GM18907 (cell line): ENCODE data around the gene ACSL6.
"Not testable (repeated sequence)": the region's sequence is repeated elsewhere in the genome, so short reads cannot be mapped to it uniquely, and the experiment has no call there.

Experiments used
- ATAC-seq: cut with Tn5 transposase; IDR thresholded peaks from one replicate; pipeline ENCODE4 v1.9.1; 2021; ENCODE audit warnings: mild to moderate bottlenecking, moderate library complexity; ENCODE audit not compliant: unreplicated experiment

The ACSL6 gene

GRCh38 chr5:131947445-131947844, 64.0 kb downstream of the ACSL6 start:
- no peak for ATAC-seq

DNA sequence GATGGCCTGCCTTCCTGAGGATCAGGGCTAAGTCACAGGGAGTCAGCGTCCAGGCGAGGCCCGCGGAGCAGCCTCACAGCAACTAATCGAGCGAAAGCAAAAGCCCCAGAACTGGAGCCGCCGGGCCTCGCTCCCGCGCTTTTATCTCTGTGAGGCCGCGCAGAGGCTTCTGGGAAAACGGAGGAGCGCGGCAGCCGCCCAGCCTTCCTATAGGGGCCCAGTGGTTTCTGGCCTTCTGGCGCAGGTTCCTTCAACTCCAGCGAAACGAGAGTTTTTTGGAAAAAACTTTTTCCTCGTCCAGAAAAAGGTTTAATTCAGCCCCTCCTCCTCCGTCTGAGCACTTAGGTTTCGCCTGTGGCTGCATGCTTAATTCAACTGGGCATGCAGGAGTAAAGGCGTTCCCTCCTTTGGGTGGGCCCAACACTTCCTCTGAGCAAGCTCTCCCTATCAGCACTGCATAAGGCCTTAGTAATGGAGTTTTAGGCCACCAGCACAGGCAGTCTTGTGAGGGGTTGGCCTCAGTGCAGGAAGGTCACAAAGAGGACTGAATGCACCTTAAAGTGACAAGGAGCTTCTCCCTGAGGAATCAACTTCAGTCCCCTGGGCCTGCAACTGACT, 65.8 kb downstream of the ACSL6 start, which contains the start of gene MEIKIN:
Gene MEIKIN, minus strand, starts transcription at position 113 of the 618 bp plus-strand sequence. CDS start 158 bp downstream, outside the sequence.
- no peak for ATAC-seq

DNA sequence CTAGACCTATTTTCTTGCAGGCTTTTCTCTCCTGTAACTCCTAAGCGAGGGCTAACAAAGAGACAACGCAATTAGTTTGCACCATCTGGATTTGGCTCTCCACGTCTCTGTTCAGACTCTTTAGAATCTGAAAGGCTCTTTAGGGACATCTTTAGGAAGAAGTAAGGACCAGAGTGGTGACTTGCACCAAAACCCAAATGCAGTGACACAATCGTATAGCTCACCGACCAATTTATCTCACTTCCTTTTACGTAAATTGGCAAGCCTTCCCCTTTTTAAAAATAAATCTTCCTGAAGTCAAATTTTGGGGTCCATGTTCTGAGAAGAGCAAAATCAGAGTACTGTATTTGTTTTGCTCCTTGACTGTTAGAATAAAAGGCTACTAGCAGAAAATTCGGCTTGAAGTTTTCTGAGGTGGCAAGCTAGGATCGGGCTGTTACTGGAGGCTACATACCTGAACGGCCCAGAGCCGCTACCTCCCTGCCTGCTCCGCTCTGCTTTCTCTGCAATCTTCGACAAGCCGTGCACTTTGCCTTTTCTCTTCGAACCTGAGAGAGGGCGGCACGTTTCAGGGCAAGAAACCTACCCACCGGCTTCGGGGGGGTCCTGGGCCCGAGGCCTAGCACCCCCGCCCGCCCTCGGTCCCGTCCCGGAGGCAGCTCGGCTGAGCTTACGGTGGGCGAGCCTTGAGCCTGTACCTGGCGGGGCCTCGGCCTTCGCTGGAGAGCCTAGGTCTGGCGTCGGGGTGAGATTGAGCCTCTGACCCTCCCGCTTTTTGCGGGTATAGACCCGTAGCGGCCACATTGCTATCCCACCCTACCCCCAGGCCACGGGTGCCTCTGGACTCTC, 66.5 kb downstream of the ACSL6 start:
- no peak for ATAC-seq

- no peak for ATAC-seq
Observed at GRCh38 chr5:131943916-131944315, 67.5 kb downstream of the ACSL6 start.

DNA sequence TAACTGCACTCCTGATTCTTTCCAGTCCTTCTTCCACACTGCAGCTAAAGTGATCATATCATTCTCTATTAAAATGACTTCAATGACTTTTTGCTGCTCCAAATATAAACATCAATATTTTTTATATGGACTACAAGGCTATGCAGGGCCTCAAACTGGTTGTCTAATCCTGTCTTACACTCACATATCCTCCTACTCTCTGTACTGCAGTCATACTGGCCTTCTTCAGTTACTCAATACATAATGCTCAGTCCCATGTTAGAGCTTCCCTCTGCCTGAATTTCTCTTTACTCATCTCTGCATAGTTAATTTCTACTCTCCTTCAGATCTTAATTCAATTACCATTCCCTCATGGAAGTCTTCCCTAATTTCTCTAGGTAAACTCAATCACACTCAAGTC, 69.4 kb downstream of the ACSL6 start:
- ATAC-seq = no peak

GRCh38 chr5:131939690-131940345, 71.6 kb downstream of the ACSL6 start:
- ATAC-seq = no peak

DNA sequence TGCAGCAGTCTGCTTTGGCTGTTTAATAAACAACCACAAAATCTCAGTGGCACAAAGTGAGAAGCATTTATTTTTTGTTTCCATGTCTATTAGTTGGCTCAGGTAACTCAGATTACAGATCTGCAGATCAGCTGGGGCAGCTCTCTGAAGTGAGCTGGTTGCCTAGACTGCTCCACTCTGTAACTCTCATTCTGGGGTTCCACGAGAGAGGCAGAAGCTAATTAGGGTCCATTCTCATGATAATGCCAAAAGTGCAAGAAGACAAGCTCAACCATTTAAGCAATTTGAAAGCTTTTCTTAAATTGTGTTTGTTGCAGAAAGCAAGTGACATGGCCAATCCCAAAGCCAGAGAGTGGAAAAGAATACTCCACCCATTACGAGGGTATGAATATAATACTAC, 79.2 kb downstream of the ACSL6 start:
- no peak for ATAC-seq

- no peak for ATAC-seq
Observed at GRCh38 chr5:131928957-131929356, 82.5 kb downstream of the ACSL6 start.

DNA sequence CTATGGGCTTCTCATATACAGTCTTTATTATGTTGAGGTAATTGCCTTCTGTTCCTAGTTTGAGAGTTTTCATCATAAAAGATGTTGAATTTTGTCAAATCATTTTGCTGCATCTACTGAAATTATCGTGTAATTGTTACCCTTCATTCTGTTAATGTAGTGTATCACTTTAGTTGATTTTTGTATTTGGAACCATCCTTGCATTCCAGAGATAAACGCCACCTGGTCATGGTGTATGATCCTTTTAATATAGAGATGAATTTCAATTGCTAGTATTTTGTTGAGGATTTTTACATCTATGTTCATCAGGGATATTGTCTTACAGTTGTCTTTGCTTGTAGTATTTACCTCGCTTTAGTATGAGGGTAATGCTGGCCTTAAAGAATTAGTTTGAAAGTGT, 85.3 kb downstream of the ACSL6 start:
- no peak for ATAC-seq

DNA sequence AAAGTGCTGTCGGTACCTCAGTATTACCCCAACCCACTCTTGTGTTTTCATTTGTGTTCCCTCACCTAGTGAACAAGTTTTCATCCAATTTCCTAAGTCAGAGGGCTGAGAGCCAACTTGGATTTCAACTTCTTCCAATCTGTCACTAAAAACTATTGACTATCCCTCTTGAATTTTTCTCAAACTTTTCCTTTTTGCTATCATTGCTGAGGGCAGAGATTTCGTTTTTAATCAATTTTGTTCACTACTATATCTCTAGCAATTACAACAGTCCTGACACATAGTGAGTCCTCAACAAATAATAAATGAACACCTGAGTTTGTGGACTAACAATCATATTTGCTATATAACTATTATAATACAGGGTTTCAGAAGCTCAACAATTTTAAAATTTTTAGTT, 95.0 kb downstream of the ACSL6 start:
- ATAC-seq = no peak

DNA sequence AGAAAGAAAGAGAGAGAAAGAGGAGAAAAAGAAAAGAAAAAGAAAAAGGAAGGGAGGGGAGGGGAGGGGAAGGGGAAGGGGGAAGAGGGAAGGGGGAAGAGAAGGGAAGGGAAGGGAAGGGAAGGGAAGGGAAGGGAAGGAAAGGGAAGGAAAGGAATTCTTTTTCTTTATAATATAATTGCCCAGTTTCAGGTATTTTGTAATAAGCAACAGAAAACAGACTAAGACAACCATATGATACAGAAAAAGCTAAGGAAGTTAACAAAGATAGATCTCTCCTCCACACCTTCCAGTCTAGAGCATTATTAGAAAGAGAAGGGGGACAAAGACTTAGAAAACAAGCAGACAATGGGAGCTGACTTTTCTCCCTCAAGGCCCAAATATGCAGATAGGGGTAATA, 97.0 kb downstream of the ACSL6 start:
- no peak for ATAC-seq

DNA sequence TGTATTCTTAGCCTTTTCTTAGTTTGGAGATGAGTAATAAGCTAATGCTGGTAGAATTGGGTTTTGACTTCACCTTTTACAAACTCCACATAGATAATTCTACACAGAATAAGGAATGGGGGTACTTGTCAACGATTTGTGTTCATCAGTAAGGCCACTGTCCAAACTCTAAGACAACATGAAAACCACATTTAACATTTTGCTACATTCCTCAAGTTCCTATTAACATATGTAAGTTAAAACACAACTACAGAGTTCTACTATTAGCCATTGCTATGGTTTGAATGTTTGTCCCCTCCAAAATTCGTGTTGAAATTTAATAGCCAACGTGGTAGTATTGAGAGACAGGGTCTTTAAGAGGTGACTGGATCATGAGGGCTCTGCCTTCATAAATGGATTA, 97.9 kb downstream of the ACSL6 start:
- ATAC-seq = no peak

DNA sequence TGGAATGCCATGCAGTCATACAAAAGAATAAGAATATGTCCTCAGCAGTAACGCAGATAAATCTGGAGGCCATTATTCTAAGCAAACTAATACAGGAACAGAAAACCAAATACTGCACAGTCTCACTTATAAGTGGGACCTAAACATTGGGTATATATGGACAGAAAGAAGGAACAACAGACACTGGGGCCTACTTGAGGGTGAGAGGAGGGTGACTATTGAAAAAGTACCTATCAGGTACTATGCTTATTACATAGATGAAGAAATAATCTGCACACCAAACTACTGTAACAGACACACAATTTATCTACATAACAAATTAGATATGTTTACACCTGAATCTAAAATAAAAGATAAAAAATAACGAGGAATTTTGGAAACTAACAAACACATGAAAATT, 104.8 kb downstream of the ACSL6 start:
- no peak for ATAC-seq

DNA sequence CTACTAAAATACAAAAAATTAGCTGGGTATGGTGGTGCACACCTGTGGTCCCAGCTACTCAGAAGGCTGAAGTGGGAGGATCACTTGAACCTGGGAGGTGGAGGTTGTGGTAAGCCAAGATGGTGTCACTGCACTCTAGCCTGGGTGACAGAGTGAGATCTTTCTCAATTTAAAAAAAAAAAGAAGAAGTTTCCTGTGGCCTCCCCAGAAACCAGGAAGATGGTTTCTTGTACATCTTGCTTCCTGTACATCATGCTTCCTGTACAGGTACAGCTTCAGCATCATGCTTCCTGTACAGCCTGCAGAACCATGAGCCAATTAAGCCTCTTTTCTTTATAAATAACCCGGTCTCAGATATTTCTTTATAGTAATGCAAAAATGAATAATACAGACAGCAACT, 109.2 kb downstream of the ACSL6 start:
- not testable (repeated sequence) for ATAC-seq
